ENCODE data around the gene FRMD3. TPM values are rescaled to one million over a fixed set of nuclear protein-coding genes. Genes with fewer than 3 reads are reported as not detected.

The FRMD3 gene
- total RNA-seq, 4 donors from 2014 or later, result 10.4 to 19.6 (median 16.4) TPM

DNA sequence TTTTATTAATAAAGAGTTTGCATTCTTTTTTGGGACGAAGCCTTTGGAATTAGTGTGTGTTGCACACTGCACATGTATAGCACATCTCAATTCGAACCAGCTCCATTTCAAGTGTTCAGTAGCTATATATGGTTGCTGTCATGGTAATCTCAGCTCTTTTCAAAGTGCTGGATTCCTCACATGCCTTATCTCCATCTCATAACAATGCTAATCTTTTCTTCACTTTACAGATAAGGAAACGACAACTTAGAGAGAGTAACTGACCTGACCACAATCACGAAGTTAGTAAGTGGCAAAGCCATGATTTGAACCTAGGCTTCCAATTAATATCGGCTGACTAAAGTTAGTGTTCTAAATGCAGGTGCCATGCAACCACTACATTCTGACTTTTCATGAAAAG lies 270.5 kb downstream of the FRMD3 start:
- TF ChIP-seq, protein P1, sequence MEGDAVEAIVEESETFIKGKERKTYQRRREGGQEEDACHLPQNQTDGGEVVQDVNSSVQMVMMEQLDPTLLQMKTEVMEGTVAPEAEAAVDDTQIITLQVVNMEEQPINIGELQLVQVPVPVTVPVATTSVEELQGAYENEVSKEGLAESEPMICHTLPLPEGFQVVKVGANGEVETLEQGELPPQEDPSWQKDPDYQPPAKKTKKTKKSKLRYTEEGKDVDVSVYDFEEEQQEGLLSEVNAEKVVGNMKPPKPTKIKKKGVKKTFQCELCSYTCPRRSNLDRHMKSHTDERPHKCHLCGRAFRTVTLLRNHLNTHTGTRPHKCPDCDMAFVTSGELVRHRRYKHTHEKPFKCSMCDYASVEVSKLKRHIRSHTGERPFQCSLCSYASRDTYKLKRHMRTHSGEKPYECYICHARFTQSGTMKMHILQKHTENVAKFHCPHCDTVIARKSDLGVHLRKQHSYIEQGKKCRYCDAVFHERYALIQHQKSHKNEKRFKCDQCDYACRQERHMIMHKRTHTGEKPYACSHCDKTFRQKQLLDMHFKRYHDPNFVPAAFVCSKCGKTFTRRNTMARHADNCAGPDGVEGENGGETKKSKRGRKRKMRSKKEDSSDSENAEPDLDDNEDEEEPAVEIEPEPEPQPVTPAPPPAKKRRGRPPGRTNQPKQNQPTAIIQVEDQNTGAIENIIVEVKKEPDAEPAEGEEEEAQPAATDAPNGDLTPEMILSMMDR (IDR thresholded peaks at IDR 0.05; ENCODE audit: low read depth), result no peak

DNA sequence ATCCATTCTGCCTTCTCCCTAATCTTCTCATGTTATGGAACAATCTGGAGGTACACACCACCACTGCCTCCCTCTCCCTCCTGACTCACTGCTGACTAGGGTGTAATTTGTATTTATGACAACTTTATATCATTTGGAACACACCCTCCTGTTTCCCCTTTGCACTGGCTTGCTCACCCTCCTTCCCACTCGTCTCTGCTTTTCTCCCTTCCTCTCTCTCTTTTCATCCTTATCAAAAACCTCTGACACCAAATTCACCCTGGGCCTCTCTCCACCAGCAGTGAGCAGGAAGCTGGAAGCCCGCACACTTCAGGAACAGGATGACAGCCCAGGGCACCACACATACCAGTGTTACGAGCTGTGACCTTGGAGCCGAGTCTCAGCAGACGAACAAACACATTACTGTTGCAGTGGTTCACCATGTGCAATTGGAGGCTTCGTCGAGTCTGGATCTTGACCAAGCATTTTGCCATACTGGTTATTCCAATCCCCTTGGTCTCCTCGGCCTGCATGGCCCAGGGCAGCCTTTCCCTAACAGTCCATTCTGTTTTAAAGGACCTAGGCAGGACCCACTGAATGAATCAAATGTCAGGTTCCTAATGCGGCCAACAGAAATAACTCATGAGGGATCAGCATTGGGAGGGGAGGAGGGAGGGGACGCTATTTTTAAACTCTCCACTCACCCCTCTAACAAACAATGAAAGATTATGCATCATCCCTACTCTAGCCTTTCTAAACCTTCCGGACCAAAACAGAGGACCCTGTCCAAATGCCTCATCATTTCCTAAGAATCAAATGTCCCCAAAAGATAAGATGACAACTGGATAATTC lies 271.3 kb downstream of the FRMD3 start:
- TF ChIP-seq, protein P1 (IDR thresholded peaks at IDR 0.05; ENCODE audit: low read depth), result no peak

DNA sequence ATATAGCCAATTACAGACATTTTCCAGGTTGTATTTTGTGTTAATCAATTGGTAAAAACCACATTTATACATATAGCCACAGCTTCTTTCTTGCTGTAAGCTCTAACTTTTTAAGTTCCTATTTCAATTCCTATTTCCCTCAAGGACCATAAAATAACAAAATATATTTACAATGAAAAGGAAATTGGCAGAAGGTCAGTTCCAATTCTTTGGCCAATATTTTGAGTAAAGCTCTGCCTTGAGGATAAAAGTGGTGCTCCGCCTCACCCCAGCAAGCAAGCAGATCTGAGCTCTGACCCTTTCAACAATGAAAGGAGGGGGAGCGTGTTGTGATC lies 271.9 kb downstream of the FRMD3 start:
- TF ChIP-seq, protein P1 (IDR thresholded peaks at IDR 0.05; ENCODE audit: low read depth), result no peak

DNA sequence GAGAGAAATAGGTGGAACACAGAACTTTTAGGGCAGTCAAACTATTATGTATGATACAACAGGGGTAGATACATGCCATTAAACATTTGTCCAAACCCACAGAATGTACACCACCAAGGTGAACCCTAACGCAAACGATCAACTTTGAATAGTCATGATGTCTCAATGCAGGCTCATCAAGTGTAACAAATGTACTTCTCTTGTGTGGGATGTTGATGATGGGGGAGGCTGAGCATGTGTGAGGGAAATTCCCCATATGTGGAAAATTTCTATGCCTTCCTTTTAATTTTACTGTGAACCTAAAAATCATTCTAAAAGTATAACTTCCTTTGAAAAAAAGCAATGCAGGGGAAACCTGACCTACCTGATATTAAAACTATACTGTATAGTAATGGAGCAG lies 273.9 kb downstream of the FRMD3 start:
- TF ChIP-seq, protein P1 (IDR thresholded peaks at IDR 0.05; ENCODE audit: low read depth), result no peak

DNA sequence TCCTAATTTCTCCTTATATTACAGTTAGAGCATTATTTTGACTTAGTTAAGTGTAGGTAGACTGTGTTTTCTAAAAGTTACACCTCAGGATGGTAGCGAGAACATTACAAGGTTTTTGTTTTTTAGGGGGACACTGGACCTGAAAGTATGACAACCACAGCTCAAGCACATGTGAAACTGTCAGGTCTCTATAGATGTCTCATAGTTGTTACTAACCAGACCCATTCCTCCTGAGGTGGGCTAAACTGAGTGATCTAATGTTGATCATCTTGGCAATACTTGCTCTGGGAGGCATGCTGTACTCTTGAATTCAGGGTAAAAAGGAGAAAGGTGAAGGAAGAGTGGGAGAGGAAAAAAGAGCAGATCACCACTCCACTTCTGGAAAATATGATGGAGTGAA lies 278.6 kb downstream of the FRMD3 start:
- TF ChIP-seq, protein P1 (IDR thresholded peaks at IDR 0.05; ENCODE audit: low read depth), result no peak

DNA sequence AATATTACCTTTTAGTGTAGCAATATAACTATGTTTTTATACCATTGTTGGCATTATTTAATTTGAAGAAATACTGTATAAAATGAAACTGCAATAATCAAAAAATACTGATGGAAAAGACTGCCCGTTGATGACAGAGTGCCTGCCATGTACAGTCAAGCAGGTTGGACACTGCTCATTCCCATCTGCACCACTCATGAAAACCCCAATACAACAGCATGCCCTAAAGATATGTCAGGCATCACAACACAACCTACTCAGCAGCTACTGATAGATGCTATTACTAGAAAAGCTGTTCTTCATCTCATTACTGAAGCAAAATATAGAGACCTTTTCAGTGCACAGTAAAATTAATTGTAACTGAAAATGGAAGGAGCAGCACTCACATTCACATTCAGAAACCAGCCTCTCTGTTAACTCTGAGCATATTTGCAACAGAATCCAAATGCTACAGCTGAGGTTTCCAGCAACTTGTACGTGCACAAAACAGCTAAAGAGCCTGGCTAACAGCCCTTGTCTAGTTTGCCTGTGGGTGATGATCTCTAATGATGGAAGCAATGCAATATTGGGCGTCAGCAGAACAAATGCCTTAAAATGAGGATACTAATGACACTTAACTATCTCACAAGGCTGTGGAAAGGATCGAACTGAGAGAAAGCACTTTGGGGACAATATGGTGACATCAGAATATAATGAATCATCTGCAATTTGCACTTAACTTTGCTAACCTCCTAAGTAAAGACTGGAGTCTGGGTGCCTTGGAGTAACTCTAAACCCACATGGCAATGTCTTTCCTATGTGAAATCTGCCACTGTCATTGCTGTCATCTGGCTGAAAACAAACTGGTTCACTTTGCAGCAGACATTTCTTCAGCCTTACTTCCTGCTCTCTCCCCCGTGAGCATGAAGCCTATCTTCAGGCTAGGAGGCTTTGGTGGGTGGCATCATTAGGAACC lies 280.0 kb downstream of the FRMD3 start:
- TF ChIP-seq, protein P1 (IDR thresholded peaks at IDR 0.05; ENCODE audit: low read depth), result no peak

DNA sequence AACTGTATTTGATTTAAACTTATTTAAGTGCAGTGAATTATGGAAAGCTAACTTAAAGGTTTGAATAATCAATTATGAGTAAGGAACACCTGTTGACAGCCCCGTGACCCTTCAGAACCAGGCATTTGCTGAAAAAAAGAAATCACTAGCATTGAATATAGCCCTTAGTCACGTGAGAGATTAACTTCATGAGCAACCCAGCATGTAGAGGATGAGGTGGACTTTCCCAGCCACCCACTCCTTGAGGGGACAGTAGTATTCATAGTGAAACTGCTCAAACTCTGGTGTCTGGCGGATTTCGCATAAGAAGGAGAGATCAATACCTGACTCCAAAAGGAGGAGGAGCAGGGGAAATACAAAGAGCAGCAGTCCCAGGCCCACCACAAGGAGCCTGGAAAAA lies 290.5 kb downstream of the FRMD3 start:
- TF ChIP-seq, protein P1 (IDR thresholded peaks at IDR 0.05; ENCODE audit: low read depth), result no peak
